SK-N-SH treated with all-trans-retinoic acid at 6 μM for 48 hours (cell line): Measurements from ENCODE around the gene CEND1.

Experiments
- ATAC-seq: fragments of 200-7000 bp; cut with Tn5 transposase; 3 replicates; pipeline ENCODE4 v1.9.1; 2020; ENCODE audit warnings: mild to moderate bottlenecking, moderate library complexity
- ARNTL ChIP-seq: fragments of 450-650 bp; formaldehyde crosslinking; IDR thresholded peaks from 2 replicates; pipeline ENCODE4 v1.5.0; 2020; ENCODE audit warnings: low read depth, mild to moderate bottlenecking, moderate library complexity, borderline replicate concordance
- BACH2 ChIP-seq: fragments of 250-450 bp; sonication (Bioruptor Pico); IDR thresholded peaks from 2 replicates; pipeline ENCODE4 v1.9.0; 2021; ENCODE audit warnings: mild to moderate bottlenecking, borderline replicate concordance
- CSDC2 ChIP-seq: fragments of 250-450 bp; sonication (Bioruptor Pico); IDR thresholded peaks from 2 replicates; pipeline ENCODE4 v1.5.0; 2020; ENCODE audit warnings: mild to moderate bottlenecking, moderate library complexity
- ESRRG ChIP-seq: fragments of 250-450 bp; sonication (Bioruptor Pico); IDR thresholded peaks from 2 replicates; pipeline ENCODE4 v1.6.1; 2021; ENCODE audit warnings: mild to moderate bottlenecking
- GLIS3 ChIP-seq: fragments of 250-450 bp; sonication (Bioruptor Pico); IDR thresholded peaks from 2 replicates; pipeline ENCODE4 v1.5.0; 2020; ENCODE audit warnings: mild to moderate bottlenecking, moderate library complexity
- ISL1 ChIP-seq: fragments of 250-450 bp; sonication (Bioruptor Pico); IDR thresholded peaks from 2 replicates; pipeline ENCODE4 v2.1.2; 2022; ENCODE audit warnings: mild to moderate bottlenecking, moderate library complexity
- OSR1 ChIP-seq: fragments of 250-450 bp; sonication (Bioruptor Pico); IDR thresholded peaks from 2 replicates; pipeline ENCODE4 v1.8.0; 2022; ENCODE audit warnings: moderate library complexity, mild to moderate bottlenecking, inconsistent platforms
- PPARA ChIP-seq: fragments of 250-450 bp; sonication (Bioruptor Pico); IDR thresholded peaks from 2 replicates; pipeline ENCODE4 v1.5.0; 2020; ENCODE audit warnings: mild to moderate bottlenecking, borderline replicate concordance
- RARB ChIP-seq: fragments of 250-450 bp; sonication (Bioruptor Pico); IDR thresholded peaks from 2 replicates; pipeline ENCODE4 v1.8.0; 2021; ENCODE audit warnings: mild to moderate bottlenecking, moderate library complexity
- TCF4 ChIP-seq: fragments of 250-450 bp; sonication (Bioruptor Pico); IDR thresholded peaks from 2 replicates; pipeline ENCODE4 v1.8.0; 2021; ENCODE audit warnings: mild to moderate bottlenecking, moderate library complexity, borderline replicate concordance
- TOX ChIP-seq: fragments of 250-450 bp; sonication (Bioruptor Pico); IDR thresholded peaks from 2 replicates; pipeline ENCODE4 v1.8.0; 2021; ENCODE audit warnings: mild to moderate bottlenecking, moderate library complexity, borderline replicate concordance
- ZC3H10 ChIP-seq: fragments of 250-450 bp; sonication (Bioruptor Pico); IDR thresholded peaks from 2 replicates; pipeline ENCODE4 v1.5.1; 2021; ENCODE audit warnings: mild to moderate bottlenecking, moderate library complexity
- ZFP3 ChIP-seq: fragments of 250-450 bp; sonication (Bioruptor Pico); IDR thresholded peaks from 2 replicates; pipeline ENCODE4 v1.5.0; 2020; ENCODE audit warnings: mild to moderate bottlenecking, moderate library complexity
- ZFP30 ChIP-seq: fragments of 450-650 bp; formaldehyde crosslinking; IDR thresholded peaks from 2 replicates; pipeline ENCODE4 v1.5.0; 2022; ENCODE audit warnings: mild to moderate bottlenecking, moderate library complexity
- ZNF565 ChIP-seq: fragments of 450-650 bp; formaldehyde crosslinking; conservative IDR thresholded peaks from 2 replicates; pipeline ENCODE4 v1.5.0; 2020; ENCODE audit warnings: low read depth, mild to moderate bottlenecking, moderate library complexity
- ZNF70 ChIP-seq: fragments of 450-650 bp; formaldehyde crosslinking; IDR thresholded peaks from 2 replicates; pipeline ENCODE4 v1.5.0; 2020; ENCODE audit warnings: mild to moderate bottlenecking, moderate library complexity
- ZNF8 ChIP-seq: fragments of 450-650 bp; formaldehyde crosslinking; IDR thresholded peaks from 2 replicates; pipeline ENCODE4 v1.5.0; 2020; ENCODE audit warnings: mild to moderate bottlenecking, moderate library complexity
- TF ChIP-seq, protein P1 (sequence below): fragments of 250-450 bp; sonication (Bioruptor Pico); IDR thresholded peaks from 2 replicates; pipeline ENCODE4 v1.5.1; 2021; ENCODE audit warnings: mild to moderate bottlenecking, moderate library complexity
- TF ChIP-seq, protein P2 (sequence below): fragments of 250-450 bp; sonication (Bioruptor Pico); IDR thresholded peaks from 2 replicates; pipeline ENCODE4 v1.5.1; 2020; ENCODE audit warnings: low read depth, mild to moderate bottlenecking, moderate library complexity
- TF ChIP-seq, protein P3 (sequence below): fragments of 250-450 bp; sonication (Bioruptor Pico); IDR thresholded peaks from 2 replicates; pipeline ENCODE4 v1.8.0; 2020; ENCODE audit warnings: mild to moderate bottlenecking, moderate library complexity, borderline replicate concordance
- TF ChIP-seq, protein P4 (sequence below): fragments of 250-450 bp; sonication (Bioruptor Pico); IDR thresholded peaks from 2 replicates; pipeline ENCODE4 v1.5.0; 2020; ENCODE audit warnings: mild to moderate bottlenecking, moderate library complexity
- TF ChIP-seq, protein P5 (sequence below): fragments of 250-450 bp; sonication (Bioruptor Pico); IDR thresholded peaks from 2 replicates; pipeline ENCODE4 v1.8.0; 2021; ENCODE audit warnings: low read depth, mild to moderate bottlenecking, moderate library complexity, borderline replicate concordance

Gene CEND1

DNA sequence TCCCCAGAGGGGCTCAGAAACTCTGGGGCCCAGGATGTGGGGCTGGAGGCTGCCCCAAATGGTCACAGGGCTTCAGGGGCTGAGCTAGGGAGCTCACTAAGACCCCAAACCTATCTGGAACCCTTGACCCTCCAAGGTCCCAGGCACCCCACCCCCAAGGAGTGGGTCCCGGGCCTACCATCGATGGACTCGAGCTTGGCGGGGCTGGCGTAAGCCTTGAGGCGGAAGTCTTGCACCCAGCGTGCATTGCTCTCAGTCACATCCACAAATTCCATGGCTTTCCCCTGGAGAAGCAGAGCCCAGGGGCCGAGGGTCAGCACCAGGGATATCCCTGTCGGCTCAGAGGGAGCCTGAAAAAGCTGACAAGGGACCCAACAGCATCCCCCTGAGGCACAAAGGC lies 16.1 kb downstream of the CEND1 start:
- ATAC-seq: no peak
- TF ChIP-seq GLIS3: no peak
- TF ChIP-seq, protein P1, sequence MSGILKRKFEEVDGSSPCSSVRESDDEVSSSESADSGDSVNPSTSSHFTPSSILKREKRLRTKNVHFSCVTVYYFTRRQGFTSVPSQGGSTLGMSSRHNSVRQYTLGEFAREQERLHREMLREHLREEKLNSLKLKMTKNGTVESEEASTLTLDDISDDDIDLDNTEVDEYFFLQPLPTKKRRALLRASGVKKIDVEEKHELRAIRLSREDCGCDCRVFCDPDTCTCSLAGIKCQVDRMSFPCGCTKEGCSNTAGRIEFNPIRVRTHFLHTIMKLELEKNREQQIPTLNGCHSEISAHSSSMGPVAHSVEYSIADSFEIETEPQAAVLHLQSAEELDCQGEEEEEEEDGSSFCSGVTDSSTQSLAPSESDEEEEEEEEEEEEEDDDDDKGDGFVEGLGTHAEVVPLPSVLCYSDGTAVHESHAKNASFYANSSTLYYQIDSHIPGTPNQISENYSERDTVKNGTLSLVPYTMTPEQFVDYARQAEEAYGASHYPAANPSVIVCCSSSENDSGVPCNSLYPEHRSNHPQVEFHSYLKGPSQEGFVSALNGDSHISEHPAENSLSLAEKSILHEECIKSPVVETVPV: no peak
- TF ChIP-seq, protein P2, sequence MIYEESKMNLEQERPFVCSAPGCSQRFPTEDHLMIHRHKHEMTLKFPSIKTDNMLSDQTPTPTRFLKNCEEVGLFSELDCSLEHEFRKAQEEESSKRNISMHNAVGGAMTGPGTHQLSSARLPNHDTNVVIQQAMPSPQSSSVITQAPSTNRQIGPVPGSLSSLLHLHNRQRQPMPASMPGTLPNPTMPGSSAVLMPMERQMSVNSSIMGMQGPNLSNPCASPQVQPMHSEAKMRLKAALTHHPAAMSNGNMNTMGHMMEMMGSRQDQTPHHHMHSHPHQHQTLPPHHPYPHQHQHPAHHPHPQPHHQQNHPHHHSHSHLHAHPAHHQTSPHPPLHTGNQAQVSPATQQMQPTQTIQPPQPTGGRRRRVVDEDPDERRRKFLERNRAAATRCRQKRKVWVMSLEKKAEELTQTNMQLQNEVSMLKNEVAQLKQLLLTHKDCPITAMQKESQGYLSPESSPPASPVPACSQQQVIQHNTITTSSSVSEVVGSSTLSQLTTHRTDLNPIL (CRISPR knock-in tag): no peak
- TF ChIP-seq ARNTL (CRISPR knock-in tag): no peak
- no peak for TF ChIP-seq TCF4 (CRISPR knock-in tag)
- no peak for TF ChIP-seq ZFP3 (CRISPR knock-in tag)
- TF ChIP-seq BACH2 (CRISPR knock-in tag): no peak
- no peak for TF ChIP-seq ESRRG (CRISPR knock-in tag)
- no peak for TF ChIP-seq TOX (CRISPR knock-in tag)
- no peak for TF ChIP-seq ZNF565 (CRISPR knock-in tag)
- TF ChIP-seq, protein P3, sequence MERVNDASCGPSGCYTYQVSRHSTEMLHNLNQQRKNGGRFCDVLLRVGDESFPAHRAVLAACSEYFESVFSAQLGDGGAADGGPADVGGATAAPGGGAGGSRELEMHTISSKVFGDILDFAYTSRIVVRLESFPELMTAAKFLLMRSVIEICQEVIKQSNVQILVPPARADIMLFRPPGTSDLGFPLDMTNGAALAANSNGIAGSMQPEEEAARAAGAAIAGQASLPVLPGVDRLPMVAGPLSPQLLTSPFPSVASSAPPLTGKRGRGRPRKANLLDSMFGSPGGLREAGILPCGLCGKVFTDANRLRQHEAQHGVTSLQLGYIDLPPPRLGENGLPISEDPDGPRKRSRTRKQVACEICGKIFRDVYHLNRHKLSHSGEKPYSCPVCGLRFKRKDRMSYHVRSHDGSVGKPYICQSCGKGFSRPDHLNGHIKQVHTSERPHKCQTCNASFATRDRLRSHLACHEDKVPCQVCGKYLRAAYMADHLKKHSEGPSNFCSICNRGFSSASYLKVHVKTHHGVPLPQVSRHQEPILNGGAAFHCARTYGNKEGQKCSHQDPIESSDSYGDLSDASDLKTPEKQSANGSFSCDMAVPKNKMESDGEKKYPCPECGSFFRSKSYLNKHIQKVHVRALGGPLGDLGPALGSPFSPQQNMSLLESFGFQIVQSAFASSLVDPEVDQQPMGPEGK: no peak
- TF ChIP-seq, all 23 proteins: peak for 0

DNA sequence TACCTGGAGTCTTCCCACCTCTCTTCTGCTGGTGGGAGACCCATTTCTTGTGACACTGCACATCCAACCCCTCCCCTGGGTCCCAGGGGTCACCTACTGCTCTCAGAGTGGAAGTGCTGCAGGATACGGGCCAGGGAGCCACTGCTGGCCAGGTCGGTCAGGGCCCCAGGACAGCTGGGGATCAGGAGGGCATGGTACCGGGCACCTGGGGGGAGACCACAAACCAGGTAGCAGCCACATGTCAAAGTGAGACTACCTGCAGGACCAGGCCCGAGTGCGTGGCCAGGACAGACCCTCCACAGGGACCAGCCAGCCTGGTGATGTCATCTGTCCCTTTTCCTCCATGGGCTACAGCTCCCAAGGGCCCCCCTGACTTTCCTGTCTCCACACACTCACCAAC lies 16.5 kb downstream of the CEND1 start:
- TF ChIP-seq BACH2 (CRISPR knock-in tag) (no peak), GLIS3 (no peak), ZFP3 (CRISPR knock-in tag) (no peak), ZC3H10 (no peak), ZNF8 (no peak), ARNTL (CRISPR knock-in tag) (no peak), OSR1 (CRISPR knock-in tag) (no peak), ZFP30 (CRISPR knock-in tag) (no peak), TOX (CRISPR knock-in tag) (no peak), TCF4 (CRISPR knock-in tag) (no peak), ZNF565 (CRISPR knock-in tag) (no peak), ZNF70 (no peak), PPARA (CRISPR knock-in tag) (no peak), RARB (CRISPR knock-in tag) (no peak), CSDC2 (no peak), ISL1 (CRISPR knock-in tag) (no peak)
- TF ChIP-seq, protein P4, sequence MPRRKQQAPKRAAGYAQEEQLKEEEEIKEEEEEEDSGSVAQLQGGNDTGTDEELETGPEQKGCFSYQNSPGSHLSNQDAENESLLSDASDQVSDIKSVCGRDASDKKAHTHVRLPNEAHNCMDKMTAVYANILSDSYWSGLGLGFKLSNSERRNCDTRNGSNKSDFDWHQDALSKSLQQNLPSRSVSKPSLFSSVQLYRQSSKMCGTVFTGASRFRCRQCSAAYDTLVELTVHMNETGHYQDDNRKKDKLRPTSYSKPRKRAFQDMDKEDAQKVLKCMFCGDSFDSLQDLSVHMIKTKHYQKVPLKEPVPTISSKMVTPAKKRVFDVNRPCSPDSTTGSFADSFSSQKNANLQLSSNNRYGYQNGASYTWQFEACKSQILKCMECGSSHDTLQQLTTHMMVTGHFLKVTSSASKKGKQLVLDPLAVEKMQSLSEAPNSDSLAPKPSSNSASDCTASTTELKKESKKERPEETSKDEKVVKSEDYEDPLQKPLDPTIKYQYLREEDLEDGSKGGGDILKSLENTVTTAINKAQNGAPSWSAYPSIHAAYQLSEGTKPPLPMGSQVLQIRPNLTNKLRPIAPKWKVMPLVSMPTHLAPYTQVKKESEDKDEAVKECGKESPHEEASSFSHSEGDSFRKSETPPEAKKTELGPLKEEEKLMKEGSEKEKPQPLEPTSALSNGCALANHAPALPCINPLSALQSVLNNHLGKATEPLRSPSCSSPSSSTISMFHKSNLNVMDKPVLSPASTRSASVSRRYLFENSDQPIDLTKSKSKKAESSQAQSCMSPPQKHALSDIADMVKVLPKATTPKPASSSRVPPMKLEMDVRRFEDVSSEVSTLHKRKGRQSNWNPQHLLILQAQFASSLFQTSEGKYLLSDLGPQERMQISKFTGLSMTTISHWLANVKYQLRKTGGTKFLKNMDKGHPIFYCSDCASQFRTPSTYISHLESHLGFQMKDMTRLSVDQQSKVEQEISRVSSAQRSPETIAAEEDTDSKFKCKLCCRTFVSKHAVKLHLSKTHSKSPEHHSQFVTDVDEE (CRISPR knock-in tag): no peak
- TF ChIP-seq, protein P5, sequence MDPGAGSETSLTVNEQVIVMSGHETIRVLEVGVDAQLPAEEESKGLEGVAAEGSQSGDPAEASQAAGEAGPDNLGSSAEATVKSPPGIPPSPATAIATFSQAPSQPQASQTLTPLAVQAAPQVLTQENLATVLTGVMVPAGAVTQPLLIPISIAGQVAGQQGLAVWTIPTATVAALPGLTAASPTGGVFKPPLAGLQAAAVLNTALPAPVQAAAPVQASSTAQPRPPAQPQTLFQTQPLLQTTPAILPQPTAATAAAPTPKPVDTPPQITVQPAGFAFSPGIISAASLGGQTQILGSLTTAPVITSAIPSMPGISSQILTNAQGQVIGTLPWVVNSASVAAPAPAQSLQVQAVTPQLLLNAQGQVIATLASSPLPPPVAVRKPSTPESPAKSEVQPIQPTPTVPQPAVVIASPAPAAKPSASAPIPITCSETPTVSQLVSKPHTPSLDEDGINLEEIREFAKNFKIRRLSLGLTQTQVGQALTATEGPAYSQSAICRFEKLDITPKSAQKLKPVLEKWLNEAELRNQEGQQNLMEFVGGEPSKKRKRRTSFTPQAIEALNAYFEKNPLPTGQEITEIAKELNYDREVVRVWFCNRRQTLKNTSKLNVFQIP (CRISPR knock-in tag): no peak
- TF ChIP-seq, protein P2 (CRISPR knock-in tag): no peak
- TF ChIP-seq, protein P1: no peak
- TF ChIP-seq, all 23 proteins: peak for 0
- ATAC-seq: no peak
